MCF 10A (cell line): Measurements from ENCODE around the gene AMZ2. TPM values are rescaled to one million over a fixed set of nuclear protein-coding genes. Genes with fewer than 3 reads are reported as not detected.
"Not testable (repeated sequence)": the region's sequence is repeated elsewhere in the genome, so short reads cannot be mapped to it uniquely, and the experiment has no call there.

Source experiments
- BruUV-seq: library from RNA; stranded (reverse); fragments of 400-500 nt; replicated peaks from 2 replicates; lab custom pipeline; 2021; lab: Mats Ljungman, UMichigan
- CTCF ChIA-PET: fragments of 300-600 bp; sonication (Branson Sonifier 250); formaldehyde crosslinking; extraction: SDS; loops from one replicate; lab custom pipeline; 2021; ENCODE audit warnings: antibody characterized with exemption, inconsistent platforms; lab: Yijun Ruan, JAX
- POLR2A ChIA-PET: fragments of 300-600, 350-650 bp; sonication (Branson Sonifier 250); formaldehyde crosslinking; extraction: SDS; loops from one replicate; lab custom pipeline; 2020; ENCODE audit warnings: antibody characterized with exemption, inconsistent platforms; lab: Yijun Ruan, JAX
- DNase-seq: peaks from one replicate; pipeline ENCODE4 v3.0.0-alpha.2; 2018; ENCODE audit not compliant: unreplicated experiment
- H3K27ac Mint-ChIP-seq: one replicate; pipeline ENCODE4 v1.8.0; 2022; ENCODE audit warnings: mild to moderate bottlenecking, low read depth, mixed read lengths; ENCODE audit not compliant: unreplicated experiment
- H3K27me3 Mint-ChIP-seq: one replicate; pipeline ENCODE4 v1.8.0; 2022; ENCODE audit warnings: mixed read lengths; ENCODE audit not compliant: insufficient read depth, unreplicated experiment
- H3K36me3 Mint-ChIP-seq: one replicate; pipeline ENCODE4 v1.8.0; 2022; ENCODE audit warnings: mild to moderate bottlenecking, moderate library complexity, mixed read lengths; ENCODE audit not compliant: insufficient read depth, unreplicated experiment
- H3K4me1 Mint-ChIP-seq: one replicate; pipeline ENCODE4 v1.8.0; 2022; ENCODE audit warnings: mixed read lengths; ENCODE audit not compliant: insufficient read depth, unreplicated experiment
- H3K4me3 Mint-ChIP-seq: one replicate; pipeline ENCODE4 v1.8.0; 2022; ENCODE audit warnings: mild to moderate bottlenecking, moderate library complexity, mixed read lengths; ENCODE audit not compliant: unreplicated experiment
- H3K9me3 Mint-ChIP-seq: one replicate; pipeline ENCODE4 v1.8.0; 2022; ENCODE audit warnings: mixed read lengths; ENCODE audit not compliant: unreplicated experiment
- CTCF ChIP-seq: fragments of 200-600 bp; IDR thresholded peaks from one replicate; pipeline ENCODE4 v1.8.0; 2022; ENCODE audit warnings: antibody characterized with exemption, mild to moderate bottlenecking; ENCODE audit not compliant: unreplicated experiment
- intact Hi-C: fragments of 100-400 bp; cut with micrococcal nuclease; formaldehyde crosslinking; loops from 2 replicates; pipeline ENCODE4 v1.14.1; 2022
- total RNA-seq: library from RNA; stranded (reverse); gene quantifications from 2 replicates; pipeline ENCODE4 v1.2.3, GENCODE V29; 2022

Gene AMZ2
- total RNA-seq, 1 experiment from 2014 or later, result 127 TPM

- no peak for TF ChIP-seq CTCF
- no TSS peak for BruUV-seq
- no peaks in the 10 kb centered on the region for H3K27me3 Mint-ChIP-seq
- no peak overlapping the region for H3K27ac Mint-ChIP-seq
- no peaks in the 10 kb centered on the region for H3K9me3 Mint-ChIP-seq
- no peak for DNase-seq
- peaks cover 52% of the 10 kb centered on the region for H3K36me3 Mint-ChIP-seq
- ChIA-PET POLR2A (no interaction called here), CTCF (interaction anchor here (1.1 kb wide), 1 partner anchor 210 kb away, joined by 3 read pairs; no protein-coding TSS in a partner anchor)
- no peaks in the 10 kb centered on the region for H3K4me1 Mint-ChIP-seq
- intact Hi-C loops, result no loop called here
- H3K4me3 Mint-ChIP-seq, result no peak overlapping the region
These were observed 8.1 kb downstream of the AMZ2 start for GRCh38 chr17:68255731-68256538.

GRCh38 chr17:68256701-68257100 lies 8.9 kb downstream of the AMZ2 start:
- H3K27me3 Mint-ChIP-seq, BruUV-seq, H3K4me3 Mint-ChIP-seq, intact Hi-C loops, H3K4me1 Mint-ChIP-seq, CTCF ChIA-PET, DNase-seq, H3K27ac Mint-ChIP-seq, H3K9me3 Mint-ChIP-seq: not testable (repeated sequence)
- POLR2A ChIA-PET, result interaction anchor here (1.1 kb wide), 1 partner anchor 8 kb away, joined by 10 read pairs; the partner anchor contains the start of gene AMZ2
- peaks cover 44% of the 10 kb centered on the region for H3K36me3 Mint-ChIP-seq

DNA sequence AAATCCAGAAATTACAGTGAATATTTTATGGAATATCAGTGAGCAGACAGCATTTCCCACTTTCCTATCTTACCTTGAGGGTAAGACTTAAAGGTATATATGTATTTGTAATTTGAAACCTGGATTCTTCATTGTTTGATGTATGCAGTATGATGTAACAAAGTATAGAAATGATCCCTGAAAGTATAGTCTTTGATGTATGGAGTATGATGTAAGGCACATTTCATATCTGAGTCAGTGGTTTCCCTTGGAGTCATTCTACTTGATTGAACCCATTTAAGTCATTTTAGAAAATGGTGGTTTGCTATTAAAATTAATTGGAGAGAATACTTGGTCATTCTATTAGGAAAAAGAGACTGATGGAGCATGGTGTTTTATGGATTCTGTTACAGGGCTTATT lies 10.1 kb downstream of the AMZ2 start:
- TF ChIP-seq CTCF, result no peak
- ChIA-PET CTCF (interaction anchor here (0.6 to 0.9 kb wide), 2 partner anchors 28 to 206 kb away, joined by 3 read pairs; no protein-coding TSS in a partner anchor), POLR2A (interaction anchor here (0.8 to 2.2 kb wide), 4 partner anchors 9 to 205 kb away, joined by 3 to 30 read pairs (median 9); partner anchors contain the start of gene AMZ2)
- Mint-ChIP-seq H3K27ac (no peak overlapping the region), H3K4me3 (no peak overlapping the region), H3K27me3 (no peaks in the 10 kb centered on the region), H3K4me1 (no peaks in the 10 kb centered on the region), H3K36me3 (peaks cover 34% of the 10 kb centered on the region), H3K9me3 (no peaks in the 10 kb centered on the region)
- BruUV-seq, result no TSS peak
- no peak for DNase-seq
- intact Hi-C loops, result no loop called here

GRCh38 chr17:68258890-68259647 lies 11.2 kb downstream of the AMZ2 start:
- intact Hi-C loops, H3K9me3 Mint-ChIP-seq, DNase-seq, H3K4me1 Mint-ChIP-seq, H3K27ac Mint-ChIP-seq, H3K27me3 Mint-ChIP-seq: not testable (repeated sequence)
- BruUV-seq, result TSS peak; percentile 28
- H3K36me3 Mint-ChIP-seq, result peaks cover 23% of the 10 kb centered on the region
- CTCF ChIA-PET, result interaction anchor here (0.7 to 0.9 kb wide), 3 partner anchors 16 to 177 kb away, joined by 3 read pairs; no protein-coding TSS in a partner anchor
- peak overlapping the region; percentile 31 for H3K4me3 Mint-ChIP-seq
- POLR2A ChIA-PET, result interaction anchor here (0.8 to 2.2 kb wide), 4 partner anchors 11 to 203 kb away, joined by 3 to 30 read pairs (median 6); partner anchors contain the start of gene AMZ2

DNA sequence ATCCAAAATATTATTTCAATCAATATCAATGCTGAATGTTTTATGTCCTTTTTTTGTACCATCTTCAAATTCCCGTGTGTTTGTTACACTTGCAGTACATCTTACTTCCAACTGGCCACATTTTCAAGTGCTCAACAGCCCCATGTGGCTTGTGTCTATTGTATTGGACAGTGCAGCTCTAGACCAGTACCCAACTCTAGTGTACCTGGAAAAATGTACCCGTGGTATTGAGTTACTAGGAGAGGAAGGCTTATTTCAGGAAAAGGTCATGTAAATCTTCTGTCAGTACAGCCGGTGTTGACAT lies 11.8 kb downstream of the AMZ2 start:
- Mint-ChIP-seq H3K4me3 (peak overlapping the region; percentile 31), H3K36me3 (peaks cover 18% of the 10 kb centered on the region)
- H3K9me3 Mint-ChIP-seq, intact Hi-C loops, DNase-seq, H3K27ac Mint-ChIP-seq, H3K4me1 Mint-ChIP-seq, BruUV-seq, H3K27me3 Mint-ChIP-seq: not testable (repeated sequence)
- ChIA-PET CTCF (interaction anchor here (0.7 to 0.9 kb wide), 2 partner anchors 16 to 177 kb away, joined by 3 read pairs; no protein-coding TSS in a partner anchor), POLR2A (interaction anchor here (0.8 to 2.2 kb wide), 3 partner anchors 11 to 198 kb away, joined by 4 to 30 read pairs (median 8); partner anchors contain the start of gene AMZ2)
